ENCODE results near the gene RARB. TPM values are rescaled to one million over a fixed set of nuclear protein-coding genes. Genes with fewer than 3 reads are reported as not detected.

RARB gene
- total and polyA plus RNA-seq, 2 donors (not counting 1 experiment from before 2014, with no cell fraction given) = 9.4 to 13.3 TPM

DNA sequence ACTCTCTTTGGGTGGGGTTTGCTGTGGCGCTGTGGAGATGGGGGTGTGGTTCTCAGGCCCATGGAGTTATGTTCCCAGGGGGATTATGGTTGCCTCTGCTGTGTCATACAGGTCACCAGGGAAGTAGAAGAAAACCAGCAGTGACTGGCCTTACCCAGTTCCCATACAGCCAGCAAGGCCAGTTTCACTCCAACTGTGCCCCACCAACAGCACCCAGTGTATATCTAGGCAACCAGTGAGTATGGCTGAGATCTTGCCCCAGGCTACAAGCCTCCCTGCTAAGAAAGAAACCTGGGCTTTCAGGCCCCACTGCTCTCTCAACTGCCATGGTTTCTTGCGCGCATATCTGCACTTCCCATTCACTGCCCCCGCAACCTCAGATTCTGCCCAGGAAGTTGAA, 31.4 kb upstream of the RARB start:
- Histone ChIP-seq H3K4me1 (ENCODE audit: control insufficient read depth, extremely low read depth, insufficient read depth, low read length) (no peaks in the 10 kb centered on the region), H3K36me3 (ENCODE audit: control insufficient read depth, insufficient read depth, low read length) (no peaks in the 10 kb centered on the region), H4K20me1 (ENCODE audit: control insufficient read depth, extremely low read depth, insufficient read depth, low read length) (no peaks in the 10 kb centered on the region), H3K9ac (ENCODE audit: insufficient read depth, low read length) (no peak overlapping the region), H2AFZ (ENCODE audit: low read length) (no peak overlapping the region), H3K4me2 (ENCODE audit: extremely low read depth, insufficient read depth, low read length) (no peak overlapping the region), H3K9me3 (ENCODE audit: control insufficient read depth, insufficient read depth, low read depth, low read length) (no peaks in the 10 kb centered on the region), H3K27me3 (ENCODE audit: control insufficient read depth, insufficient read depth, low read length) (no peaks in the 10 kb centered on the region), H3K79me2 (ENCODE audit: control insufficient read depth, insufficient read depth, low read length) (no peaks in the 10 kb centered on the region), H3K4me3 (replicated peaks in 1 of 4; ENCODE audit: control extremely low read depth in 1 of 4, insufficient read depth in 1 of 4, low read depth in 3 of 4, low read length in 4 of 4) (no peak overlapping the region), H3K27ac (ENCODE audit: insufficient read depth, low read length) (no peak overlapping the region)
- no peak for DNase-seq (ENCODE audit: low read depth in 2 of 2)
- TF ChIP-seq, protein P1, sequence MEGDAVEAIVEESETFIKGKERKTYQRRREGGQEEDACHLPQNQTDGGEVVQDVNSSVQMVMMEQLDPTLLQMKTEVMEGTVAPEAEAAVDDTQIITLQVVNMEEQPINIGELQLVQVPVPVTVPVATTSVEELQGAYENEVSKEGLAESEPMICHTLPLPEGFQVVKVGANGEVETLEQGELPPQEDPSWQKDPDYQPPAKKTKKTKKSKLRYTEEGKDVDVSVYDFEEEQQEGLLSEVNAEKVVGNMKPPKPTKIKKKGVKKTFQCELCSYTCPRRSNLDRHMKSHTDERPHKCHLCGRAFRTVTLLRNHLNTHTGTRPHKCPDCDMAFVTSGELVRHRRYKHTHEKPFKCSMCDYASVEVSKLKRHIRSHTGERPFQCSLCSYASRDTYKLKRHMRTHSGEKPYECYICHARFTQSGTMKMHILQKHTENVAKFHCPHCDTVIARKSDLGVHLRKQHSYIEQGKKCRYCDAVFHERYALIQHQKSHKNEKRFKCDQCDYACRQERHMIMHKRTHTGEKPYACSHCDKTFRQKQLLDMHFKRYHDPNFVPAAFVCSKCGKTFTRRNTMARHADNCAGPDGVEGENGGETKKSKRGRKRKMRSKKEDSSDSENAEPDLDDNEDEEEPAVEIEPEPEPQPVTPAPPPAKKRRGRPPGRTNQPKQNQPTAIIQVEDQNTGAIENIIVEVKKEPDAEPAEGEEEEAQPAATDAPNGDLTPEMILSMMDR (conservative IDR thresholded peaks at IDR 0.05 in 1 of 2, IDR thresholded peaks at IDR 0.05 in 1 of 2; ENCODE audit: low read depth in 1 of 2, low read length in 2 of 2) = no peak
- TF ChIP-seq EZH2 (IDR thresholded peaks at IDR 0.05; ENCODE audit: low read length, missing control alignments) = no peak

DNA sequence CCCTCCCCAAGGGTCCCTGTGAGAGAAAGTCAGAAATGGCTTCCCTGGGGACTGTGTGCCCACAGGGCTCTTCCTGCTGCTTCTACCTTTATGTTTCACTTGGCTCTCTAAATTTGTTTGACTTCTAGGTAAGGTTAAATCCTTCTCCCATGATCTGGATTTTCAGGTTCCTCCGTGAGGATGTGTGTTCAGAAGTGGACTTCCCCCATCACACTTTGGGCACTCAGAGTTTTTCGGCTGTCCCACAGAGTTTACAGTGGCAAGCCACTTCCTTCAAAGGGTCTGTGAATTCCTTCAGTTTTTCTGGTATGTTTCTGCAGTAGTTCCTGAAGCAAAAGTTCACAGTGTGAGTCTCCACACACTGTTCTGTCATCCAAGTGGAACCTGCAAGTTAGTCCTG, 30.9 kb upstream of the RARB start:
- H4K20me1 ChIP-seq (ENCODE audit: control insufficient read depth, extremely low read depth, insufficient read depth, low read length) = no peaks in the 10 kb centered on the region
- no peak overlapping the region for H2AFZ ChIP-seq (ENCODE audit: low read length)
- H3K4me3 ChIP-seq (replicated peaks in 1 of 4; ENCODE audit: control extremely low read depth in 1 of 4, insufficient read depth in 1 of 4, low read depth in 3 of 4, low read length in 4 of 4) = no peak overlapping the region
- no peaks in the 10 kb centered on the region for H3K36me3 ChIP-seq (ENCODE audit: control insufficient read depth, insufficient read depth, low read length)
- DNase-seq (ENCODE audit: low read depth in 2 of 2) = no peak
- H3K9ac ChIP-seq (ENCODE audit: insufficient read depth, low read length) = no peak overlapping the region
- H3K27ac ChIP-seq (ENCODE audit: insufficient read depth, low read length) = no peak overlapping the region
- no peaks in the 10 kb centered on the region for H3K9me3 ChIP-seq (ENCODE audit: control insufficient read depth, insufficient read depth, low read depth, low read length)
- H3K4me2 ChIP-seq (ENCODE audit: extremely low read depth, insufficient read depth, low read length) = no peak overlapping the region
- no peak for TF ChIP-seq EZH2 (IDR thresholded peaks at IDR 0.05; ENCODE audit: low read length, missing control alignments)
- TF ChIP-seq, protein P1 (conservative IDR thresholded peaks at IDR 0.05 in 1 of 2, IDR thresholded peaks at IDR 0.05 in 1 of 2; ENCODE audit: low read depth in 1 of 2, low read length in 2 of 2) = no peak
- H3K27me3 ChIP-seq (ENCODE audit: control insufficient read depth, insufficient read depth, low read length) = no peaks in the 10 kb centered on the region
- H3K79me2 ChIP-seq (ENCODE audit: control insufficient read depth, insufficient read depth, low read length) = no peaks in the 10 kb centered on the region
- H3K4me1 ChIP-seq (ENCODE audit: control insufficient read depth, extremely low read depth, insufficient read depth, low read length) = no peaks in the 10 kb centered on the region

DNA sequence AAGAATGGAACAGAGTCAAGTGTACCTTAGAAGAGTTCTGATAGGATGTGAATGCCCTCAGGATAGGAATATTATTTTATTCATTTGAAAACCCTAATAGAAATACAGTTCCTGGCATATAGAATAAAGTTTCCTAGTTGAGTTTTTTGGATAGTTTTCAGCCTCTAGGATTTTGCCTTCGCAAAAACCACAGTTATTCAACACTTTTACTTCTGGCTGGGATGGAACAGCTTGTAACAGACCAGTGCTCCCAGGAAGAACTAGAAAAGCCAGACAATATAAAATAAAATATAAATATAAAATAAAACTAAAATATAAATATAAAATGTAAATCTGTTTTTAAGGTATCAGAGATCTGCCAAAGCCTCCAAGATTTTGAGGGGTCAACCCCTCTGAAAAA, 27.5 kb upstream of the RARB start:
- TF ChIP-seq EZH2 (IDR thresholded peaks at IDR 0.05; ENCODE audit: low read length, missing control alignments) = no peak
- TF ChIP-seq, protein P1 (conservative IDR thresholded peaks at IDR 0.05 in 1 of 2, IDR thresholded peaks at IDR 0.05 in 1 of 2; ENCODE audit: low read depth in 1 of 2, low read length in 2 of 2) = no peak
- no peaks in the 10 kb centered on the region for H3K27me3 ChIP-seq (ENCODE audit: control insufficient read depth, insufficient read depth, low read length)
- H4K20me1 ChIP-seq (ENCODE audit: control insufficient read depth, extremely low read depth, insufficient read depth, low read length) = no peaks in the 10 kb centered on the region
- no peaks in the 10 kb centered on the region for H3K9me3 ChIP-seq (ENCODE audit: control insufficient read depth, insufficient read depth, low read depth, low read length)
- H3K4me3 ChIP-seq (replicated peaks in 1 of 4; ENCODE audit: control extremely low read depth in 1 of 4, insufficient read depth in 1 of 4, low read depth in 3 of 4, low read length in 4 of 4) = no peak overlapping the region
- no peak overlapping the region for H2AFZ ChIP-seq (ENCODE audit: low read length)
- H3K79me2 ChIP-seq (ENCODE audit: control insufficient read depth, insufficient read depth, low read length) = no peaks in the 10 kb centered on the region
- no peak overlapping the region for H3K4me2 ChIP-seq (ENCODE audit: extremely low read depth, insufficient read depth, low read length)
- no peaks in the 10 kb centered on the region for H3K4me1 ChIP-seq (ENCODE audit: control insufficient read depth, extremely low read depth, insufficient read depth, low read length)
- no peaks in the 10 kb centered on the region for H3K36me3 ChIP-seq (ENCODE audit: control insufficient read depth, insufficient read depth, low read length)
- H3K27ac ChIP-seq (ENCODE audit: insufficient read depth, low read length) = no peak overlapping the region
- no peak for DNase-seq (ENCODE audit: low read depth in 2 of 2)
- no peak overlapping the region for H3K9ac ChIP-seq (ENCODE audit: insufficient read depth, low read length)

All from fibroblast of lung (primary cell).